ENCODE data around the gene CNR1.

Gene CNR1

GRCh38 chr6:88167352-88167937, 1.3 kb upstream of the CNR1 start:
- Histone ChIP-seq H3K4me3 (ENCODE audit: low read depth, low read length) (peak overlapping the region; percentile 76), H3K9me3 (ENCODE audit: control insufficient read depth, insufficient read depth, low read length) (no peaks in the 10 kb centered on the region), H3K9ac (ENCODE audit: low read depth, low read length) (no peak overlapping the region), H3K4me1 (ENCODE audit: control insufficient read depth, insufficient read depth, low read length) (peaks cover 9% of the 10 kb centered on the region), H3K36me3 (ENCODE audit: control insufficient read depth, insufficient read depth, low read length) (no peaks in the 10 kb centered on the region), H3K27me3 (ENCODE audit: control insufficient read depth, insufficient read depth, low read length) (peaks cover 35% of the 10 kb centered on the region)

DNA sequence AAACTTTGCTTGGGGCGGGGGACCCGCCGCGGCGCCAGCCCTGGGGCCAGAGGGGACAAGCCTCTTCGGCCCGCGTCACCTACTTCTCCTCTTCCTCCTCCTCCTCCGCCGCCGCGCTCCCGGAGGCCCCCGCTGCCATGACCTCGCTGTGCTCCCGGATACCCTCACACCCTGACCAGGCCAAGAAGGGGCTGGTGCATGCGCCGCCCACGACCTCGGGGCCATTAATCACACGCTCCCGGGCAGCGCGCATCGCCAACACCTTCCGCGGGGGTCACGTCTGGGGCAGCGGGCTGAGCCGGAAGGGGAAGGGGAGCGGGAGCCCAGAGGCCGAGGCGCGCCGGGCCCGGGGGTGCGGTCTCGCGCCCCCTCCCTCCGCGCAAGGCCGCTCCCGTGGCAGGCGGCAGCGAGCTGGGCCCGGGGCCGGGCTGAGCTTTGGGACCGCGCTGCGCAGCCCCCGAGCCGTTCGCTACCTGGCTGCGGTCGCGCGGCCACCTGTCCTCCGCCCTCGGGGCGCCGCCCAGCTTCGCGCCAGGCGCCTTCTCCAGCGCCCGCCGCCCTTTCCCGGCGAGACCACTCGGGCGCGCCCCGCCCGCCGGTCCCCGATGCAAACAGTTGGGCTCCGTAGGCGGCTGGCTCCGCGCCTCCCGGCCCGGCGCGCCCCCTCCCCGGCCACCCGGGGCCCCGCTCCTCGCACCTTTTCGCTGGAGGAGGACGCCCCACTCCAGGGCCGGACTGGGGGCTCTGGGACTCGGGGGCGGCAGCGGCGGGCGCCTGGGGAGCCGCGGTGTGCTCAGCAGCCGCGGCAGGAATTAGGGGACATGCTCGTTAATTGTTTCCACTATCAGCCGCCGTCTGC, 575 bp upstream of the CNR1 start:
- Histone ChIP-seq H3K9me3 (ENCODE audit: control insufficient read depth, insufficient read depth, low read length) (no peaks in the 10 kb centered on the region), H3K4me3 (ENCODE audit: low read depth, low read length) (peak overlapping the region; percentile 76), H3K36me3 (ENCODE audit: control insufficient read depth, insufficient read depth, low read length) (no peaks in the 10 kb centered on the region), H3K27me3 (ENCODE audit: control insufficient read depth, insufficient read depth, low read length) (peaks cover 35% of the 10 kb centered on the region), H3K4me1 (ENCODE audit: control insufficient read depth, insufficient read depth, low read length) (peaks cover 9% of the 10 kb centered on the region), H3K9ac (ENCODE audit: low read depth, low read length) (peak overlapping the region; percentile 27)

DNA sequence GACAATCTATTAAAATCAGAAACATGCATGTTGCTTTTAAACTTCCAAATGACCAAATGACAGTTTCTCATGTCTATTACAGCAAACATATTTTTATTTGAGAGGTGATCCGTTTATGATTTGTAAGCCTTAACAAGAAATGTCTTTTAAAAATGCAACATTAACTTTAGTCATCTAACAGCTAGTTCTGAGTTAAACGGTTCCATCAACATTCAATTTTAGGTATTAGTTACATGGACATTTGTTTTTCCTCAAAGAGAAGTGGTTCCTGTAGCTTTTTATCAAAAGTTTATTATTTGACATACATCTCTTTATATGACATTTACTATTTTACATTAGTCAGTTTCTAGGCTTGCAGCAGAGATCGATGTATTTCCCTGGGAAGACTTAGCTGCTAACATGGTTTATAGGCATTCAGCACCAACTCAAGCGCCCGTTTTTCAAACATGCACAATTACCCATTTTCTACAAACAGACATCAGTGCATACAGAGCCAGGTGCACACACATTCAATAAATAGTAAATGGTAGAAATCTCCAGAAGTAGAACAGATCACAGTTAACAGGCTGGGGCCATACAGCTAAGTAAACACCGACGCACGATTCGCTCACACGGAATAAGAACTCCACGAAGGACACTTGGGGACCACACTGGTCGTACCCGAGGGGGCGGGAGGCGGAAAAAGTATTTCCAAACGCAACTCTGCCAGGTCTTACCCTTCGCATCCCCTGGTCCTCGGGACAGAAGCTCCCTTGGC, 882 bp downstream of the CNR1 start:
- H3K36me3 ChIP-seq (ENCODE audit: control insufficient read depth, insufficient read depth, low read length), result no peaks in the 10 kb centered on the region
- peaks cover 9% of the 10 kb centered on the region for H3K4me1 ChIP-seq (ENCODE audit: control insufficient read depth, insufficient read depth, low read length)
- no peak overlapping the region for H3K9ac ChIP-seq (ENCODE audit: low read depth, low read length)
- H3K9me3 ChIP-seq (ENCODE audit: control insufficient read depth, insufficient read depth, low read length), result no peaks in the 10 kb centered on the region
- peaks cover 35% of the 10 kb centered on the region for H3K27me3 ChIP-seq (ENCODE audit: control insufficient read depth, insufficient read depth, low read length)
- peak overlapping the region; percentile 76 for H3K4me3 ChIP-seq (ENCODE audit: low read depth, low read length)

GRCh38 chr6:88164061-88164460, 2.1 kb downstream of the CNR1 start:
- no peak overlapping the region for H3K9ac ChIP-seq (ENCODE audit: low read depth, low read length)
- no peaks in the 10 kb centered on the region for H3K36me3 ChIP-seq (ENCODE audit: control insufficient read depth, insufficient read depth, low read length)
- no peak overlapping the region for H3K4me3 ChIP-seq (ENCODE audit: low read depth, low read length)
- no peaks in the 10 kb centered on the region for H3K9me3 ChIP-seq (ENCODE audit: control insufficient read depth, insufficient read depth, low read length)
- peaks cover 30% of the 10 kb centered on the region for H3K27me3 ChIP-seq (ENCODE audit: control insufficient read depth, insufficient read depth, low read length)
- peaks cover 9% of the 10 kb centered on the region for H3K4me1 ChIP-seq (ENCODE audit: control insufficient read depth, insufficient read depth, low read length)

- H3K4me3 ChIP-seq (ENCODE audit: low read depth, low read length), result no peak overlapping the region
- H3K27me3 ChIP-seq (ENCODE audit: control insufficient read depth, insufficient read depth, low read length), result peaks cover 26% of the 10 kb centered on the region
- peaks cover 9% of the 10 kb centered on the region for H3K4me1 ChIP-seq (ENCODE audit: control insufficient read depth, insufficient read depth, low read length)
- H3K9ac ChIP-seq (ENCODE audit: low read depth, low read length), result no peak overlapping the region
- H3K9me3 ChIP-seq (ENCODE audit: control insufficient read depth, insufficient read depth, low read length), result no peaks in the 10 kb centered on the region
- no peaks in the 10 kb centered on the region for H3K36me3 ChIP-seq (ENCODE audit: control insufficient read depth, insufficient read depth, low read length)
These were observed 2.5 kb downstream of the CNR1 start for GRCh38 chr6:88163616-88164015.

- Histone ChIP-seq H3K36me3 (ENCODE audit: control insufficient read depth, insufficient read depth, low read length) (no peaks in the 10 kb centered on the region), H3K4me3 (ENCODE audit: low read depth, low read length) (no peak overlapping the region), H3K9me3 (ENCODE audit: control insufficient read depth, insufficient read depth, low read length) (no peaks in the 10 kb centered on the region), H3K9ac (ENCODE audit: low read depth, low read length) (no peak overlapping the region), H3K27me3 (ENCODE audit: control insufficient read depth, insufficient read depth, low read length) (peaks cover 13% of the 10 kb centered on the region), H3K4me1 (ENCODE audit: control insufficient read depth, insufficient read depth, low read length) (peaks cover 6% of the 10 kb centered on the region)
These were observed 4.2 kb downstream of the CNR1 start for GRCh38 chr6:88161940-88162339.

DNA sequence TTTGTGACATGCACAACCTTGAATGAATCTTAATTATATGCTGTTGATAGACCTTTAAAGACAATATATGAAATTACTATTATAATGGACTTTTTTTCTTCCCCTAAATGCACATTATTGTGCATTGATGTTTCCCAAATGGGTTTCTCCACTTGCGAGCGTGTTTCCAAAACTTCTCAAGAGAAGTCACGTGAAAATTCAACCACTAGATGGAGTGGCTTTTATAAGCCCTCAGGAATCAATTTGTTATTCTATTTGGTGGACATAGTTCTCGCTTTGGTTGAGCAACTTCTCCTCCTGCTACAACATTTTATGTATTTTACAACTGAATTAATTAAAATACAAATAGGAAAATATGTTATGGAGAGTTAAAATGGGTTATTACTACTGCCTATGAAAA, 9.0 kb downstream of the CNR1 start:
- Histone ChIP-seq H3K9me3 (ENCODE audit: control insufficient read depth, insufficient read depth, low read length) (no peaks in the 10 kb centered on the region), H3K4me1 (ENCODE audit: control insufficient read depth, insufficient read depth, low read length) (no peaks in the 10 kb centered on the region), H3K36me3 (ENCODE audit: control insufficient read depth, insufficient read depth, low read length) (no peaks in the 10 kb centered on the region), H3K9ac (ENCODE audit: low read depth, low read length) (no peak overlapping the region), H3K27me3 (ENCODE audit: control insufficient read depth, insufficient read depth, low read length) (no peaks in the 10 kb centered on the region), H3K4me3 (ENCODE audit: low read depth, low read length) (no peak overlapping the region)

GRCh38 chr6:88145298-88145963, 20.7 kb downstream of the CNR1 start:
- Histone ChIP-seq H3K4me3 (ENCODE audit: low read depth, low read length) (no peak overlapping the region), H3K9ac (ENCODE audit: low read depth, low read length) (no peak overlapping the region), H3K36me3 (ENCODE audit: control insufficient read depth, insufficient read depth, low read length) (no peaks in the 10 kb centered on the region), H3K4me1 (ENCODE audit: control insufficient read depth, insufficient read depth, low read length) (peaks cover 3% of the 10 kb centered on the region), H3K9me3 (ENCODE audit: control insufficient read depth, insufficient read depth, low read length) (no peaks in the 10 kb centered on the region), H3K27me3 (ENCODE audit: control insufficient read depth, insufficient read depth, low read length) (no peaks in the 10 kb centered on the region)

DNA sequence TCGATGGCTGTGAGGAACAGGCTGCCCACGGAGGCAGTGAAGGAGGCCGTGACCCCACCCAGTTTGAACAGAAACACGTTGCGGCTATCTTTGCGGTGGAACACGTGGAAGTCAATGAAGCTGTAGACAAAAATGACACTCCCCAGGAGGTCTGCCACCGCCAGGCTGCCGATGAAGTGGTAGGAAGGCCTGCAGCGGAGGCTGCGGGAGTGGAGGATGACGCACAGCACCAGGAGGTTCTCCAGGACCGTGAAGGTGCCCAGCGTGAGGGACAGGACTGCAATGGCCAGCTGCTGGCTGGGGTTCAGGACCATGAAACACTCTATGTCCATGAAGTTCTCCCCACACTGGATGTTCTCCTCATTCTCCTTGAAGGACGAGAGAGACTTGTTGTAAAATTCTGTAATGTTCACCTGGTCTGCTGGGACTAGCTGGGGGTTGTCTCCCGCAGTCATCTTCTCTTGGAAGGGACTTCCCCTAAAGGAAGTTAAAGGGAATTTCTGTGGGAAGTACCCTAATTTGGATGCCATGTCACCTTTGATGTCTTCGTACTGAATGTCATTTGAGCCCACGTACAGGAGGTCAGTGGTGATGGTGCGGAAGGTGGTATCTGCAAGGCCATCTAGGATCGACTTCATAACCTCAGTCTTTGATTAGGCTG, 21.4 kb downstream of the CNR1 start:
- Histone ChIP-seq H3K9me3 (ENCODE audit: control insufficient read depth, insufficient read depth, low read length) (no peaks in the 10 kb centered on the region), H3K27me3 (ENCODE audit: control insufficient read depth, insufficient read depth, low read length) (no peaks in the 10 kb centered on the region), H3K4me3 (ENCODE audit: low read depth, low read length) (no peak overlapping the region), H3K9ac (ENCODE audit: low read depth, low read length) (no peak overlapping the region), H3K4me1 (ENCODE audit: control insufficient read depth, insufficient read depth, low read length) (peaks cover 3% of the 10 kb centered on the region), H3K36me3 (ENCODE audit: control insufficient read depth, insufficient read depth, low read length) (no peaks in the 10 kb centered on the region)

- H3K9ac ChIP-seq (ENCODE audit: low read depth, low read length), result no peak overlapping the region
- H3K4me3 ChIP-seq (ENCODE audit: low read depth, low read length), result no peak overlapping the region
- peaks cover 3% of the 10 kb centered on the region for H3K4me1 ChIP-seq (ENCODE audit: control insufficient read depth, insufficient read depth, low read length)
- H3K9me3 ChIP-seq (ENCODE audit: control insufficient read depth, insufficient read depth, low read length), result no peaks in the 10 kb centered on the region
- no peaks in the 10 kb centered on the region for H3K27me3 ChIP-seq (ENCODE audit: control insufficient read depth, insufficient read depth, low read length)
- no peaks in the 10 kb centered on the region for H3K36me3 ChIP-seq (ENCODE audit: control insufficient read depth, insufficient read depth, low read length)
These were observed 22.6 kb downstream of the CNR1 start for GRCh38 chr6:88143421-88144157.

DNA sequence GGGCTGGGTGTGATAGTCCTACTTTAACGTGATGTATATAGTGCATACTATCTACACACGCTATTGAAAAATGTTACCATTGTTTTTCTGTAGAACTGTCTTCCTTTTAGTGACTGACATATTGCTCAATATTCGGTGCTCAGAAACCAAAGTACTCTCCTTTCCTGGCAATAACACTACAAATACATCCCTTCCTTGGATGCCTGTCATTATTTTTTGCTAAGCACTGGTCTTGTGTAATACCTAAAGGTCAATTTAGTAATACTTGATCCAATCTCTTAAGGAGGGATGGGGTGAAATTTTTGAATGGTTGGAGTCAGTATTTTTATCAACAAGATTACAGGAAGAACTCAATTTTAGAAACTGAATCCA, 23.9 kb downstream of the CNR1 start:
- H3K4me1 ChIP-seq (ENCODE audit: control insufficient read depth, insufficient read depth, low read length), result peaks cover 3% of the 10 kb centered on the region

More for the DNA sequence above, 23.9 kb downstream of the CNR1 start:
- no peaks in the 10 kb centered on the region for H3K36me3 ChIP-seq (ENCODE audit: control insufficient read depth, insufficient read depth, low read length)
- no peak overlapping the region for H3K4me3 ChIP-seq (ENCODE audit: low read depth, low read length)
- H3K27me3 ChIP-seq (ENCODE audit: control insufficient read depth, insufficient read depth, low read length), result no peaks in the 10 kb centered on the region
- H3K9ac ChIP-seq (ENCODE audit: low read depth, low read length), result no peak overlapping the region
- no peaks in the 10 kb centered on the region for H3K9me3 ChIP-seq (ENCODE audit: control insufficient read depth, insufficient read depth, low read length)

All from iPS-15b (cell line).